Esophagus muscularis mucosa (tissue), 3 donors: ENCODE measurements around the gene WFIKKN1.

Source experiments
- CTCF ChIP-seq, 3 experiments: fragments of 200-600 bp in 2 of 3; fragments of 450-650 bp in 1 of 3; sonication (generic) in 2 of 3; IDR thresholded peaks; one replicate each; pipeline ENCODE4 v1.5.1; 2017 to 2019; ENCODE audit warnings: antibody characterized with exemption in 3 of 3, mild to moderate bottlenecking in 2 of 3, moderate library complexity in 1 of 3
- POLR2A ChIP-seq: fragments of 450-650 bp; IDR thresholded peaks from one replicate; pipeline ENCODE4 v1.6.1; 2017; ENCODE audit warnings: antibody characterized with exemption, moderate library complexity, mild to moderate bottlenecking, low read depth
- POLR2AphosphoS5 ChIP-seq, 2 donors: sonication (generic); formaldehyde crosslinking; IDR thresholded peaks; one replicate each; pipeline ENCODE4 v1.6.1; 2017; ENCODE audit warnings: antibody characterized with exemption in 2 of 2

GRCh38 chr16:679814-680624 lies 49.2 kb downstream of the WFIKKN1 start, which contains the start of gene STUB1:
- peak; percentile 68 to 71 for TF ChIP-seq POLR2AphosphoS5 (IDR thresholded peaks at IDR 0.05)
- TF ChIP-seq CTCF (IDR thresholded peaks at IDR 0.05), result peak in 1 of 3 experiments; percentile 19
- TF ChIP-seq POLR2A, result no peak
